ENCODE data around the gene CYP2A7. TPM values are rescaled to one million over a fixed set of nuclear protein-coding genes. Genes with fewer than 3 reads are reported as not detected.
"Not testable (repeated sequence)": the region's sequence is repeated elsewhere in the genome, so short reads cannot be mapped to it uniquely, and the experiment has no call there.

CYP2A7 gene, protein sequence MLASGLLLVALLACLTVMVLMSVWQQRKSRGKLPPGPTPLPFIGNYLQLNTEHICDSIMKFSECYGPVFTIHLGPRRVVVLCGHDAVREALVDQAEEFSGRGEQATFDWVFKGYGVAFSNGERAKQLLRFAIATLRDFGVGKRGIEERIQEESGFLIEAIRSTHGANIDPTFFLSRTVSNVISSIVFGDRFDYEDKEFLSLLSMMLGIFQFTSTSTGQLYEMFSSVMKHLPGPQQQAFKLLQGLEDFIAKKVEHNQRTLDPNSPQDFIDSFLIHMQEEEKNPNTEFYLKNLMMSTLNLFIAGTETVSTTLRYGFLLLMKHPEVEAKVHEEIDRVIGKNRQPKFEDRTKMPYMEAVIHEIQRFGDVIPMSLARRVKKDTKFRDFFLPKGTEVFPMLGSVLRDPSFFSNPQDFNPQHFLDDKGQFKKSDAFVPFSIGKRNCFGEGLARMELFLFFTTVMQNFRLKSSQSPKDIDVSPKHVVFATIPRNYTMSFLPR
- total RNA-seq (not detected), polyA plus RNA-seq (not detected)
- long read RNA-seq, donor 1, result 0 reads
- long read RNA-seq, donor 2, result 0 reads
- long read RNA-seq, donor 3, result 0 reads
- long read RNA-seq, donor 4, result 0 reads

DNA sequence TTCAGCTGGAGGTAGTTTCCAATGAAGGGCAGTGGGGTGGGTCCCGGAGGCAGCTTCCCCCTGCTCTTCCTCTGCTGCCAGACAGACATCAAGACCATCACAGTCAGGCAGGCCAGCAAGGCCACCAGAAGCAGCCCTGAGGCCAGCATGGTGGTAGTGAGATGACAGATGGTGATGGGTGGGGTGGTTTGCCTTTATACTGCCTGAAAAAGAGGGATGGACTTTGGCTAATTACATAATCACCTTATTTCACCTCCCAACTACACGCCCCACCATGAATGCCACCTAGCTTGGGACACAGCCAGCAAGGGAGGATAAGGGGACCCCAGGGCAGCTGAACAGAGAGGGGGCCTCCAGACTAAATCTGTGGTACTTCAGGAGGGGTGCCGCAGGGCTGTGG is at the start of gene CYP2A7:
CYP2A7 (minus strand) TSS at position 170 of the 400 bp plus-strand sequence; CDS start at position 149, 21 bp downstream.
- ATAC-seq; intact Hi-C loops (cut with DNase I); H3K27me3 ChIP-seq (ENCODE audit: control insufficient read depth, insufficient read depth); H3K9me3 ChIP-seq (ENCODE audit: control insufficient read depth, low read length); DNase-seq; H3K27ac ChIP-seq (ENCODE audit: low read length); H3K4me3 ChIP-seq (ENCODE audit: low read length); H3K4me1 ChIP-seq (ENCODE audit: control insufficient read depth, insufficient read depth, low read length): not testable (repeated sequence)
- 88% methylated on average over 3 of the region's 3 CpGs for WGBS

DNA sequence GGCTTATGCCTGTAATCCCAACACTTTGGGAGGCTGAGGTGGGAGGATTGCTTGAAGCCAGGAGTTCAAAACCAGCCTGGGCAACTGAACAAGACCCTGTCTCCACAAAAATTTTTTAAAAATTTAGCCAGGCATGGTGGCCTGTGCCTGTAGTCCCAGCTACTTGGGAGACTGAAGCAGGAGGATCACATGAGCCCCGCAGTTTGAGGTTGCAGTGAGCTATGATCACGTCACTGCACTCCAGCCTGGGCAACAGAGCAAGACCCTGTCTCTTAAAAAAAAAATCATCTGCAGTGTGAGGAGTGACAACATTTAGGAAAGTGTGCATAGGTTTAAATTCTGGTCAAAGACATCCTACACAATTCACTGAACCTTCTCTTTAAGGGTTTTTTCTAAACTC is 48.8 kb upstream of the CYP2A7 start:
- intact Hi-C loops (cut with DNase I); ATAC-seq: not testable (repeated sequence)

DNA sequence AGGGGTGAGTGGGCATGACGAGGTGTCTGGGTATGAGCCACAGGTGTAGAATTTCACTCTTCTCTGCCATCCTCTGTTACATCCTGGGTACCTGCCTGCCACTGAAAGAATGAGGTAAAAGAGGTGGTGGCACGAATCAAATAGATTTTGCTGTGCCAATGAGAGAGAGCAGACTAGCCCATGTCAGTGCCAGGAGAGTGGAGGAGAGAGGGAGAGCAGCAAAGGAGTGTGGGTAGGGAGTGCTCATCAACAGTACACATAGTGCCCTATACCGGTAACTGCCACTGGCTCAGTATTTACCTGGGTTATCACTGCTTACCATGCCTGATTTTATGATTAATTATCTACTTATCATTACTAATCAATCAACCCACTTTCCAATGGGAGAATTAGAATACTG is 47.9 kb upstream of the CYP2A7 start:
- WGBS, result 72% methylated on average over 3 of the region's 3 CpGs
- DNase-seq; H3K4me1 ChIP-seq (ENCODE audit: control insufficient read depth, insufficient read depth, low read length); intact Hi-C loops (cut with DNase I); ATAC-seq; H3K9me3 ChIP-seq (ENCODE audit: control insufficient read depth, low read length); H3K27me3 ChIP-seq (ENCODE audit: control insufficient read depth, insufficient read depth); H3K4me3 ChIP-seq (ENCODE audit: low read length); H3K27ac ChIP-seq (ENCODE audit: low read length): not testable (repeated sequence)

More for the DNA sequence above, 48.8 kb upstream of the CYP2A7 start:
- H3K4me1 ChIP-seq (ENCODE audit: control insufficient read depth, insufficient read depth, low read length); DNase-seq; H3K27me3 ChIP-seq (ENCODE audit: control insufficient read depth, insufficient read depth); H3K4me3 ChIP-seq (ENCODE audit: low read length); H3K27ac ChIP-seq (ENCODE audit: low read length); H3K9me3 ChIP-seq (ENCODE audit: control insufficient read depth, low read length): not testable (repeated sequence)
- WGBS, result 88% methylated on average over 2 of the region's 2 CpGs

DNA sequence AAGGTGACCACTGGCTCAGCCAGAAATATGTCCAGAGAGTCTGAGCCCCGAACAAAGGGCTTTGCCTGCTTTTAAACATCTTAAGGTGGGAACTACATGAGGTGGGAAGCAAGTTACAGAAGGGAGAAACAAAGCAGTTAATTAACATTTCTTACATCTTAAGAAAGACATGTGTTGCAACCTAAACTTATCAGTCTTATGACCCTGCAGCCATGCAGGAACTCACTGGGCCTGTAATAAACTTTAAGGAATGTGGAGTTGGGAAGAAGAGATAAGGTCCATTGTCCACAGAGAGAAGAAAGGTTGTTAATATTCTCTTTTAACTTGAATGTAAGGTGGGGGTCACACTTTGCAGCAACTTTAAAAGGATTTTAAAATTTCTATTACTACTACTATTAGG is 46.8 kb upstream of the CYP2A7 start:
- intact Hi-C loops (cut with DNase I), result no loop called here
- WGBS, result 74% methylated on average over 1 of the region's 1 CpG
- no peaks in the 10 kb centered on the region for H3K9me3 ChIP-seq (ENCODE audit: control insufficient read depth, low read length)
- no peaks in the 10 kb centered on the region for H3K27me3 ChIP-seq (ENCODE audit: control insufficient read depth, insufficient read depth)
- ATAC-seq, result no peak
- DNase-seq, result no peak
- no peak overlapping the region for H3K27ac ChIP-seq (ENCODE audit: low read length)
- H3K4me1 ChIP-seq (ENCODE audit: control insufficient read depth, insufficient read depth, low read length), result no peaks in the 10 kb centered on the region
- H3K4me3 ChIP-seq (ENCODE audit: low read length), result no peak overlapping the region

DNA sequence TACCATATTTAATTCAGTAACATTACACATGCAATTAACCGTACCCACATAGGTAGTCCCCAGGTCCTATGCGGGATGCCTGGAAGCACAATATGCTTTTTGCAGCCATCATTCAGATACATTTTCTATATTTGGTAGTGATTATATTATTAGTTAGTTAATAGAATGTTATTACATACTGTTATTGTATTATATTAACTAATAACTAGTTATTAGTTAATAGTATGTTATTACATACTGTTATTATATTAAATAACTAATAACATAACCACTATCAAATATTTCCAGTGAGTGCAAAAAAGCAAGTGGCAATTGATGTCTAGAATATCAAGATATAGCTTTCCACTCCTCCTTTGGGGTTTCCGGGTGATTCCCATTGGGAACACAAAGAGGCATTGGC is 45.5 kb upstream of the CYP2A7 start:
- Histone ChIP-seq H3K27ac (ENCODE audit: low read length) (no peak overlapping the region), H3K4me1 (ENCODE audit: control insufficient read depth, insufficient read depth, low read length) (no peaks in the 10 kb centered on the region), H3K27me3 (ENCODE audit: control insufficient read depth, insufficient read depth) (no peaks in the 10 kb centered on the region), H3K9me3 (ENCODE audit: control insufficient read depth, low read length) (no peaks in the 10 kb centered on the region), H3K4me3 (ENCODE audit: low read length) (no peak overlapping the region)
- no peak for ATAC-seq
- WGBS, result 81% methylated on average over 3 of the region's 3 CpGs
- DNase-seq, result no peak
- intact Hi-C loops (cut with DNase I), result no loop called here

DNA sequence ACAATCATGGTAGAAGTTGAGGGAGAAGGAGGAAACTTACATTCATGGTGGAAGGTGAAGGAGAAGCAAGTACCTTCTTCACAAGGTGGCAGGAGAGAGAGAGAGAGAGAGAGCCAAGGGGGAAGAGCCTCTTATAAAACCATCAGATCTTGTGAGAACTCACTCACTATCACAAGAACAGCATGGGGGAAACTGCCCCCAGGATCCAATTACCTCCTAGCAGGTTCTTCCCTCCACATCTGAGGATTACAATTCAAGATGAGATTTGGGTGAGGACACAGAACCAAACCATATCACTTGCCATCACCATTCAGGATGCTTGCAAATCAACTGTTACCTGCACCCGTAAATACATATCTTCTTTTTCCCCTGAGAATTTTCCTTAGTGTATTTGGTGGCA is 44.2 kb upstream of the CYP2A7 start:
- H3K4me3 ChIP-seq (ENCODE audit: low read length); H3K27me3 ChIP-seq (ENCODE audit: control insufficient read depth, insufficient read depth); DNase-seq; intact Hi-C loops (cut with DNase I); H3K9me3 ChIP-seq (ENCODE audit: control insufficient read depth, low read length); H3K27ac ChIP-seq (ENCODE audit: low read length); ATAC-seq; H3K4me1 ChIP-seq (ENCODE audit: control insufficient read depth, insufficient read depth, low read length): not testable (repeated sequence)
- WGBS, result 77% methylated on average over 1 of the region's 1 CpG

DNA sequence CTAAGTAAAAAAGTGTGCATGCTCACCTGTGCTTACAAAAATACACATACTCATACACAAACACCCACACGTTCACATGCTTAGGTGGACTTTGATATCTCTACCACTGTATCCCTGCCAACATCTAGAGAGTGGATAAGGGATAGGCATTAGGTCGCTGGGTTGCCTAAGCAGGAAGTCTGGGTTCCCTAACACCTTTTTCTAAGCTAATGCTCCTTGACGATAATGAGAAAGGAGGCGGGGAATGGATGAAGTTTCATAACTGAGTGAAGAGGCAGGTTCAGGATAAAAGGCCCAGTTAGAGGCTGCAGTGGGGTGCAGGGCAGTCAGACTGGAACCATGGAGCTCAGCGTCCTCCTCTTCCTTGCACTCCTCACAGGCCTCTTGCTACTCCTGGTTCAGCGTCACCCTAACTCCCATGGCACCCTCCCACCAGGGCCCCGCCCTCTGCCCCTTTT is 41.9 kb upstream of the CYP2A7 start:
- no peaks in the 10 kb centered on the region for H3K9me3 ChIP-seq (ENCODE audit: control insufficient read depth, low read length)
- WGBS, result 78% methylated on average over 7 of the region's 7 CpGs
- DNase-seq (no peak), ATAC-seq (no peak)
- intact Hi-C loops (cut with DNase I), result no loop called here
- no peak overlapping the region for H3K4me3 ChIP-seq (ENCODE audit: low read length)
- H3K4me1 ChIP-seq (ENCODE audit: control insufficient read depth, insufficient read depth, low read length), result no peaks in the 10 kb centered on the region
- no peak overlapping the region for H3K27ac ChIP-seq (ENCODE audit: low read length)
- no peaks in the 10 kb centered on the region for H3K27me3 ChIP-seq (ENCODE audit: control insufficient read depth, insufficient read depth)

DNA sequence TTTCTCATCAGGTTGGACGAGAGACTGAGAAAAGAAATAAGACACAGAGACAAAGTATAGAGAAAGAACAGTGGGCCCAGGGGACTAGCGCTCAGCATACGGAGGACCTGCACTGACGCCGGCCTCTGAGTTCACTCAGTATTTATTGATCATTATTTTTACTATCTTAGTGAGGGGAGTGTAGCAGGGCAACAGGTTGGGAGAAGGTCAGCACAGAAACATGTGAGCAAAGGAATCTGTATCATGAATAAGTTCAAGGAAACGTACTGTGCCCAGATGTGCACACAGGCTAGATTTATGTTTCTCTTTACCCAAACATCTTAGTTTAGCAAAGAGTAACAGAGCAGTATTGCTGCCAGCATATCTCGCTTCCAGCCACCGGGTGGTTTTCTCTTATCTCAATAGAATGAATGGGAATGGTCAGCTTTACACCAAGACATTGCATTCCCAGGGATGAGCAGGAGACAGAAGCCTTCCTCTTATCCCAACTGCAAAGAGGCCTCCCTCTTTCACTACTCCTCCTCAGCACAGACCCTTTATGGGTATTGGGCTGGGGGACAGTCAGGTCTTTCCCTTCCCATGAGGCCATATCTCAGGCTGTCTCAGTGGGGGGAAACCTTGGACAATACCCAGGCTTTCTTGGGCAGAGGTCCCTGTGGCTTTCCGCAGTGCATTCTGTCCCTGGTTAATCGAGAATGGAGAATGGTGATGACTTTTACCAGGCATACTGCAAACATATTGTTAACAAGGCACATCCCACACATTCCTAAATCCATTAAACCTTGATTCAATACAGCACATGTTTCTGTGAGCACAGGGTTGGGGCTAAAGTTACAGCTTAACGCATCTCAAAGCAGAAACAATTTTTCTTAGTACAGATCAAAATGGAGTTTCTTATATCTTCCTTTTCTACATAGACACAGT is 40.5 kb upstream of the CYP2A7 start:
- H3K27me3 ChIP-seq (ENCODE audit: control insufficient read depth, insufficient read depth); intact Hi-C loops (cut with DNase I): not testable (repeated sequence)
- 32% methylated on average over 11 of the region's 11 CpGs for WGBS

DNA sequence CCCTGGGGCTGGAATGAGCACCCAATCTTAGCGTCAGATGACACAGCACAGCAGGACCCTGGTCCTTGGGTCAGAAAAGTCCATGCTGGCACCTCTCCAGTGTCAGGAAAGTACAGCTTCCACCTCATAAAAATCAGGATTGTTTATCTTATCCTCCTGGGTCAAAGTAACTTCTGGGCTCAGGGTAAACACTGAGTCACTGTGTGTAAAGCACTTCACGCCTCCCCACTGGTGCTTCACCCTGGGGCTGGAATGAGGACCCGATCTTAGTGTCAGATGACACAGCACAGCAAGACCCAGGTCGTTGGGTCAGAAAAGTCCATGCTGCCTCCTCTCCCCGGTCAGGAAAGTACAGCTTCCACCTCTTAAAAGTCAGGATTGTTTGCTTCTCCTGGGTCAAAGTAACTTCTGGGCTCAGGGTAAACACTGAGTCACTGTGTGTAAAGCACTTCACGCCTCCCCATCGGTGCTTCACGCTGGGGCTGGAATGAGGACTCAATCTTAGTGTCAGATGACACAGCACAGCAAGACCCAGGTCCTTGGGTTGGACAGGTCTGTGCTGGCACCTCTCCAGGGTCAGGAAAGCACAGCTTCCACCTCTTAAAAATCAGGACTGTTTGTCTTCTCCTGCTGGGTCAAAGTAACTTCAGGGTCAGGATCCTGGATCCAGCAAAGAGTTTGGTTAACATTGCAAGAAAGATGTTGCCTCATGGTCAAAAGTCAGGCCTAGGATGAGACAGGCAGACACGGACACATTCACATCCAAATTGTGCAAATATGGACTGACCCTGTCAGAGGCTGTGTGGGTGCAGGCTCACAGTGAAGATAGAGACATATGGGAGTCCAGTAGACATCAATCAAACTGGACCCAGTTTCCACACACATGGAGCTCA is 39.2 kb upstream of the CYP2A7 start:
- H3K27me3 ChIP-seq (ENCODE audit: control insufficient read depth, insufficient read depth), result no peaks in the 10 kb centered on the region
- H3K4me1 ChIP-seq (ENCODE audit: control insufficient read depth, insufficient read depth, low read length), result no peaks in the 10 kb centered on the region
- intact Hi-C loops (cut with DNase I), result no loop called here
- no peak overlapping the region for H3K27ac ChIP-seq (ENCODE audit: low read length)
- ATAC-seq (no peak), DNase-seq (no peak)
- 44% methylated on average over 9 of the region's 9 CpGs for WGBS
- no peaks in the 10 kb centered on the region for H3K9me3 ChIP-seq (ENCODE audit: control insufficient read depth, low read length)
- H3K4me3 ChIP-seq (ENCODE audit: low read length), result no peak overlapping the region

More for the DNA sequence above, 40.5 kb upstream of the CYP2A7 start:
- not testable (repeated sequence) for H3K4me1 ChIP-seq (ENCODE audit: control insufficient read depth, insufficient read depth, low read length); ATAC-seq; H3K27ac ChIP-seq (ENCODE audit: low read length); H3K4me3 ChIP-seq (ENCODE audit: low read length); DNase-seq; H3K9me3 ChIP-seq (ENCODE audit: control insufficient read depth, low read length)

DNA sequence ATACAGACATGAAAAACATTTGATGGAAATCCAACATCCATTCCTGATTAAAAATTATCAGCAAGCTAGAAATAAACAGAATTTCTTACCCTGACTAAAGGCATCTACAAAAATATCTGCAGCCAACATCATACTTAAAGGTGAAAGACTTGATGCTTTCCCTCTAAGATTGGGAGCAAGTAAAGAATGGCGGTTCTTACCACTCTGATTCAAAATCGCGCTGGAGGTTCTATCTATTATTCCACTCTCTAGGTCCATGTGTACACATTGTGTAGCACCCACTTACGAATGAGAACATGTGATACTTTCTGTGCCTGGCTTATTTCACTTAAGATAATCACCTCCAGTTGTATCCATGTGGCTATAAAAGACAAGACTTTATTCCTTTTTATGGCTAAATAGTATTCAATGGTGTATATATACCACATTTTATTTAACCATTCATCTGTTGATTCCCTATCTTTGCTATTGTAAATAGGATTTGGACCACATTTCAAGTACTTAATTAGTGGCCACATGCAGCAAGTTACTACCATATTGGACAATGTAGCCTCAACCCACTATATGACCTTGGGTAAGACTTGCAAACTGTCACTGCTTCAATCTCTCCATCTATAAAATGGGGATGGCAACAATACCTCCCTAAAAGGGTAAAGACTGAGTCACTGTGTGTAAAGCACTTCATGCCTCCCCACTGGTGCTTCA is 38.4 kb upstream of the CYP2A7 start:
- WGBS, result 80% methylated on average over 4 of the region's 4 CpGs
- H3K27ac ChIP-seq (ENCODE audit: low read length), result no peak overlapping the region
- no peaks in the 10 kb centered on the region for H3K27me3 ChIP-seq (ENCODE audit: control insufficient read depth, insufficient read depth)
- intact Hi-C loops (cut with DNase I), result no loop called here
- H3K9me3 ChIP-seq (ENCODE audit: control insufficient read depth, low read length), result no peaks in the 10 kb centered on the region
- ATAC-seq (no peak), DNase-seq (no peak)
- no peak overlapping the region for H3K4me3 ChIP-seq (ENCODE audit: low read length)
- H3K4me1 ChIP-seq (ENCODE audit: control insufficient read depth, insufficient read depth, low read length), result no peaks in the 10 kb centered on the region
